Measurements from ENCODE around the gene ABCC6. TPM values are rescaled to one million over a fixed set of nuclear protein-coding genes. Genes with fewer than 3 reads are reported as not detected.
"Not testable (repeated sequence)": the region's sequence is repeated elsewhere in the genome, so short reads cannot be mapped to it uniquely, and the experiment has no call there.

Gene ABCC6
- total RNA-seq, 4 donors from 2014 or later = 0.23 to 2.1 (median 0.90) TPM

- DNase-seq (ENCODE audit: low spot score in 2 of 2) = no peak
- TF ChIP-seq CTCF (IDR thresholded peaks at IDR 0.05) (no peak), POLR2A (IDR thresholded peaks at IDR 0.05) (no peak)
- WGBS, 2 donors = 75 to 86% methylated on average over 3 of the region's 3 CpGs
- intact Hi-C loops (cut with DNase I; ENCODE audit: low total_unique reads) = loop anchor here (10.0 kb wide), 1 partner anchor 341 kb away; the partner anchor contains the start of gene MYH11
- H3K4me3 ChIP-seq (ENCODE audit: low read depth, poor library complexity, severe bottlenecking) = no peak overlapping the region
Observed at GRCh38 chr16:16196099-16196498, 27.2 kb downstream of the ABCC6 start.

DNA sequence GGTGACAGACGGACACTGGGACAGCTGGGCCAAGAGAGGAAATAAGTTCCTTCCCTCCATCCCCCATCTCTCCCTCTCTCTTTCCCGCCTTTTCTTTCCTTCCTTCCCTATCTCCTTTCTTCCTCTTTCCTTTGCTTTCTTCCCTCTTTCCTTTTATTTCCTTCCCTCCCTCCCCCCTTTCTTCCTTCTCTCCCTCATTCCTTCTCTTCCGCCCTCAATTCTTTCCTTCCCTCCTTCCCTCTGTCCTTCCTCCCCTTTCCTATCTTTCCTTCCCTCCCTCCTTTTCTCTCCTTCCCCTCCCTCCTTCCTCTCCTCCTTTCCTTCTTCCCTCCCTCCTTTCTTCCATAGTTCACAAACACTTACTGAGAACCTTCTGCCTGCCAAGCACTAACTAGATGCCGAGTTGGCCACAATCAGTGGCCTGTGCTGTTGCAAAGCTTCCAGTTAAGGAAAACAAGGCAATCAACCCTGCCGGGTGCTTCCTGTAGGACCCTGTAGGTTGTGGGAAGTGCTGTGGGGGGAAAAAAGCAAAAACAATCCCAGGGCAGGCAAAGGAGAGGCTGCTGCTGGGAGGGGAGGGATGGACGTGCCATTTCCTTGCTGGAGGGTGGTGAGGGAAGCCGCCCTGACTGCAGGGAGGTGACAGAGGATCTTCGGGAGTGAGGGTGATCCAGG lies 31.7 kb downstream of the ABCC6 start:
- no peak for DNase-seq (ENCODE audit: low spot score in 2 of 2)
- intact Hi-C loops (cut with DNase I; ENCODE audit: low total_unique reads) = loop anchor here (10.0 kb wide), 1 partner anchor 337 kb away; the partner anchor contains the start of gene MYH11
- TF ChIP-seq POLR2A (IDR thresholded peaks at IDR 0.05) (no peak), CTCF (IDR thresholded peaks at IDR 0.05) (no peak)
- H3K4me3 ChIP-seq (ENCODE audit: low read depth, poor library complexity, severe bottlenecking) = no peak overlapping the region
- 58 to 67% methylated on average over 7 to 8 of the region's 8 CpGs for WGBS, 2 donors

- WGBS, 2 donors = 84 to 92% methylated on average over 12 of the region's 12 CpGs
Observed at GRCh38 chr16:16190966-16191365, 32.3 kb downstream of the ABCC6 start.

GRCh38 chr16:16190546-16190945 lies 32.7 kb downstream of the ABCC6 start:
- DNase-seq (ENCODE audit: low spot score in 2 of 2) = no peak
- TF ChIP-seq CTCF (IDR thresholded peaks at IDR 0.05) = no peak
- TF ChIP-seq POLR2A (IDR thresholded peaks at IDR 0.05) = no peak
- intact Hi-C loops (cut with DNase I; ENCODE audit: low total_unique reads) = loop anchor here (10.0 kb wide), 1 partner anchor 336 kb away; the partner anchor contains the start of gene MYH11
- no peak overlapping the region for H3K4me3 ChIP-seq (ENCODE audit: low read depth, poor library complexity, severe bottlenecking)
- 76 to 90% methylated on average over 4 to 5 of the region's 5 CpGs for WGBS, 2 donors

More at GRCh38 chr16:16190966-16191365, 32.3 kb downstream of the ABCC6 start:
- H3K4me3 ChIP-seq (ENCODE audit: low read depth, poor library complexity, severe bottlenecking); DNase-seq (ENCODE audit: low spot score in 2 of 2): not testable (repeated sequence)
- intact Hi-C loops (cut with DNase I; ENCODE audit: low total_unique reads) = loop anchor here (10.0 kb wide), 1 partner anchor 336 kb away; the partner anchor contains the start of gene MYH11

DNA sequence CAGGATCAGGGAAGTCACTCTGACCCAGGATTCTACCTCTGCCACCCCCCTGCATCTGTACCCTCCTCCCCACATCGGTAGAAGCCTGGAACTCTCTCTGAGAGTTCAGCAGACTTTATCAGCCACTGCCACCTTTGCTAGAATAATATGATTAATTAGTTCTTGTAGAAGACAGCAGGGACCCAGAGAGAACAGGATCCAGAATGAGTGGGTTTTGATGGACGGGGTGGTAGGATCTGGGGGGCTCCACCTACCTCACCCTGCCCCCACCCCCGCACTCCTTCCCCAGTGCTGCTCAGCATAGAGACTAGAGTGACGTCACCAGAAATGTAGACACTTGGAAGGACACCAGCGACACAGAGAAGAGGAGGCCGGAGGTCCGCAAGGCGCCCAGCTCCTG lies 33.5 kb downstream of the ABCC6 start:
- TF ChIP-seq CTCF (IDR thresholded peaks at IDR 0.05) (no peak), POLR2A (IDR thresholded peaks at IDR 0.05) (no peak)
- intact Hi-C loops (cut with DNase I; ENCODE audit: low total_unique reads) = loop anchor here (10.0 kb wide), 1 partner anchor 335 kb away; the partner anchor contains the start of gene MYH11
- no peak overlapping the region for H3K4me3 ChIP-seq (ENCODE audit: low read depth, poor library complexity, severe bottlenecking)
- WGBS, 2 donors = 74 to 81% methylated on average over 8 of the region's 8 CpGs
- DNase-seq (ENCODE audit: low spot score in 2 of 2) = no peak

- TF ChIP-seq POLR2A (IDR thresholded peaks at IDR 0.05) (no peak), CTCF (IDR thresholded peaks at IDR 0.05) (no peak)
- no peak for DNase-seq (ENCODE audit: low spot score in 2 of 2)
- no peak overlapping the region for H3K4me3 ChIP-seq (ENCODE audit: low read depth, poor library complexity, severe bottlenecking)
- WGBS, 2 donors = 76 to 86% methylated on average over 12 to 13 of the region's 13 CpGs
- intact Hi-C loops (cut with DNase I; ENCODE audit: low total_unique reads) = no loop called here
Observed at GRCh38 chr16:16188827-16189226, 34.5 kb downstream of the ABCC6 start.

Measured in lower leg skin (tissue), 4 donors.